ENCODE measurements around the gene VAV2. TPM values are rescaled to one million over a fixed set of nuclear protein-coding genes. Genes with fewer than 3 reads are reported as not detected.

VAV2 gene
- total and polyA plus RNA-seq, 2 experiments from 2014 or later: 8.1 to 28.9 TPM

GRCh38 chr9:133762488-133763271 lies 229.4 kb downstream of the VAV2 start (continued):
- TF ChIP-seq ZNF462 (CRISPR knock-in tag; IDR thresholded peaks at IDR 0.05) (no peak), ZNF114 (CRISPR knock-in tag; IDR thresholded peaks at IDR 0.05) (no peak)

- H3K4me1 ChIP-seq (ENCODE audit: insufficient read depth): no peaks in the 10 kb centered on the region
- H3K36me3 ChIP-seq (ENCODE audit: insufficient read depth): no peaks in the 10 kb centered on the region
- H3K27me3 ChIP-seq (ENCODE audit: insufficient read depth): no peaks in the 10 kb centered on the region
- Mint-ChIP-seq H3K4me1 (peaks cover 3% of the 10 kb centered on the region; the same call in 2 of the 3 replicates), H3K27me3 (ENCODE audit: insufficient read depth, low read depth, poor library complexity) (peaks cover 19% of the 10 kb centered on the region), H3K4me3 (no peak overlapping the region), H3K9me3 (peaks cover 5% of the 10 kb centered on the region; the same call in 2 of the 3 replicates), H3K27ac (no peak overlapping the region), H3K36me3 (ENCODE audit: low read depth) (peaks cover 24% of the 10 kb centered on the region)
- no peak overlapping the region for H3K27ac ChIP-seq (ENCODE audit: low read depth)
- 0 out of 2 replicates have a peak, but pooled peaks cover 3% of the 10 kb centered on the region for H4K20me1 ChIP-seq (replicated peaks; ENCODE audit: insufficient read depth)
- ATAC-seq (no peak), DNase-seq (ENCODE audit: low spot score) (no peak)
- no peak overlapping the region for H2AFZ ChIP-seq
- 0 out of 2 replicates have a peak, but pooled peaks cover 3% of the 10 kb centered on the region for H3F3A ChIP-seq (replicated peaks; ENCODE audit: low read depth)
- H3K79me2 ChIP-seq (replicated peaks; ENCODE audit: insufficient read depth): no peaks in the 10 kb centered on the region
- H3K4me2 ChIP-seq: no peak overlapping the region
- H3K9me2 ChIP-seq (ENCODE audit: insufficient read depth): no peaks in the 10 kb centered on the region
- H3K4me3 ChIP-seq: no peak overlapping the region
- TF ChIP-seq JUNB (IDR thresholded peaks at IDR 0.05; ENCODE audit: unreplicated experiment): no peak
- no peak for TF ChIP-seq NANOG (IDR thresholded peaks at IDR 0.05; ENCODE audit: borderline replicate concordance)
- TF ChIP-seq EZH2phosphoT487 (IDR thresholded peaks at IDR 0.05; ENCODE audit: unreplicated experiment): no peak
- TF ChIP-seq REST (IDR thresholded peaks at IDR 0.05; ENCODE audit: unreplicated experiment): no peak
- no peak for TF ChIP-seq POLR2AphosphoS5 (IDR thresholded peaks at IDR 0.05; ENCODE audit: low read depth)
- TF ChIP-seq STAT1 (IDR thresholded peaks at IDR 0.05; ENCODE audit: unreplicated experiment): no peak
- TF ChIP-seq EZH2 (IDR thresholded peaks at IDR 0.05; ENCODE audit: low read depth, unreplicated experiment): no peak
- TF ChIP-seq CREB1 (CRISPR knock-in tag; IDR thresholded peaks at IDR 0.05; ENCODE audit: low read depth): no peak
- no peak for TF ChIP-seq ZNF114 (CRISPR knock-in tag; IDR thresholded peaks at IDR 0.05)
- TF ChIP-seq ZNF331 (CRISPR knock-in tag; IDR thresholded peaks at IDR 0.05; ENCODE audit: low read depth): no peak
- TF ChIP-seq ETS1 (IDR thresholded peaks at IDR 0.05): no peak
These were observed 230.4 kb downstream of the VAV2 start for GRCh38 chr9:133761641-133762248.

Measured in GM23338 (cell line).